SHP77 (cell line): ENCODE data around the gene RDH5.

Experiments used
- DNase-seq, 2 experiments: peaks; one replicate each; lab custom pipeline; 2025; lab: John Stamatoyannopoulos, UW

RDH5 gene, protein sequence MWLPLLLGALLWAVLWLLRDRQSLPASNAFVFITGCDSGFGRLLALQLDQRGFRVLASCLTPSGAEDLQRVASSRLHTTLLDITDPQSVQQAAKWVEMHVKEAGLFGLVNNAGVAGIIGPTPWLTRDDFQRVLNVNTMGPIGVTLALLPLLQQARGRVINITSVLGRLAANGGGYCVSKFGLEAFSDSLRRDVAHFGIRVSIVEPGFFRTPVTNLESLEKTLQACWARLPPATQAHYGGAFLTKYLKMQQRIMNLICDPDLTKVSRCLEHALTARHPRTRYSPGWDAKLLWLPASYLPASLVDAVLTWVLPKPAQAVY

DNA sequence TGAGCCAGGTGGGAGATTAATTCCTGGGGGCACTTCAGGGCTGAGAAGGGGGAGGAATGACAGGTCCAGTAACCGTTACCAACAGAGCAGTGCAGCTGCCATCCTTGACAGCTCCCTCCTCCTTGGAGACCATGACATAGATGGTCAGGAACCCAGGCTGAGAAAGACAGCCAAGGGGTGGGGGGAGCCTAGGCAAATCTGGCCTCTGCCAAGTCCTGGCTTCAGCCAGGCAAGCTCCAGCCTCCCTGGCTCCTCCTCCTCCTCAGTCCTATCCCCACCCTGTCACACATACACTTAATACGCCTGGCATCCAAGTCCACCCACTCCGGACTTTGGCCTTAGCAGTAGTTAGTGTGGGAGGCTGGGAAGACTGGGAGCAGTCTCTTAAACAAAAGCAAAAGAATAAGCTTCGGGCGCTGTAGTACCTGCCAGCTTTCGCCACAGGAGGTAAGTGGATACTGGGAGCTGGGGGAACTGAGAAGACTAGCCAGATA, at the start of gene RDH5:
RDH5 (plus strand) TSS at position 323 of the 494 bp plus-strand sequence. CDS start 792 bp downstream, outside the sequence.
- no peak for DNase-seq

DNA sequence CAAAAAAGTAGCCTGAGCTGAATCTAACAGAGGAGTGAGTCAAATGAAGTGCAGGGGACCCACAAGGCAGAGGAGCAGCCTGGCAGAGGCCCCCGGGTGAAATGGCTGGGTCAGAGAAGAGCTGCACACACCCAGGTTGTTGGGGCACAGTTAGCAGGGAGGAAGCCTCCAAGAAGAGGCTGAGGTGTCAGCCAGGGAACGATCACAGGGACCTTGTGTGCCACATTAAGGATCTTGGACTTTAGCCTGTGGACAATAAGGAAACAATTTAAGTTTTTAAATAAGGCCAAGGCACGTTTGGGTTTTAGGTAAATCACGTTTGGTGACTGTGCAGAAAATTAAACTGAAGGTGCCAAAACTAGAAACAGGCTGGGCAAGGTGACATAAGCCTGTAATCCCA, 48.4 kb upstream of the RDH5 start:
- DNase-seq, result no peak

DNA sequence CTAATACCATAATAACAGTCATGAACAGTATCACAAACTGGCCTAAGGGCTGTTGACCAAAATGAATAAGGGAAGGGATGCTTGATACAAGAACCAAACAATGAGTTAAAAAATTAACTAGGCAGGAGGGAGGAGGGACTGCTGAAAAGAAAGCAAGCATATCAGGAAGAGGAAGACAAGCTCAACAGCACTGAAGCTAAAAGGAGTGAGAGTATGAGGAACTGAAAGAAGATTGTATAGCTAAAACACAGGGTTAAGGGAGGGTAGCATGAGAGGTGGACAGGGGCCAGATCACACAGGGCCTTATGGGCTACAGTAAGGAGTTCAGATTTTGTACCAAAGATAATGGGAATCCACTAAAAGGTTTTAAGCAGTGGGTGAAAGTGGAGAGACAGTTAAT, 46.6 kb upstream of the RDH5 start:
- DNase-seq, result no peak

DNA sequence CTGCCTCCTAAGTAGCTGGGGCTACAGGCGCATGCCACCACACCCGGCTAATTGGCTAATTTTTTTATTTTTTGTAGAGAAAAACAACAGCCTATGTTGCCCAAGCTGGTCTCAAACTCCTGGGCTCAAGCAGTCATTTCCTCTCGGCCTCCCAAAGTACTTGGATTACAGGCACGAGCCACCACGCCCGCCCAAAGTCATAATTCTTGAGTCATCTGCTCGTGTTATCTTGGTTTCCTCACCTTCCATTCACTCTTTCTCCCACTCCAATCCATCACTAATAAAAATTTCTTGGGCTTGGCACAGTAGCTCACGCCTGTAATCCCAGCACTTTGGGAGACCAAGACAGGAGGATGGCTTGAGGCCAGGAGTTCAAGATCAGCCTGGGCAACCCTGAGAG, 44.5 kb upstream of the RDH5 start:
- DNase-seq, result no peak

DNA sequence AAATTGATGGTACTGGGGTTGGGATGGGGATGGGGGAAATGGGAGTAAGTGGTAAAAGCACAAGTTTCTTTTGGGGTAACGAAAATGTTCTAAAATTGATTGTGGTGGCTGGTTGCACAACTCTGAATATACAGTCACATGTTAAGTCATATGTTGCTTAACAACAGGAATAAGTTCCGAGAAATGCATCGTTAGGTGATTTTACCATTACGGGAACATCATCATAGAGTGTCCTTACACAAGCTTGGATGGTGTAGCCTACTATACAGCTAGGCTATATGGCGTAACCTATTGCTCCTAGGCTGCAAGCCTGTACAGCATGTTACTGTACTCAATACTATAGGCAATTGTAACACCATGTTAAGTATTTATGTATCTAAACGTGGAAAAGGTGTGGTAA, 43.5 kb upstream of the RDH5 start:
- DNase-seq, result no peak

DNA sequence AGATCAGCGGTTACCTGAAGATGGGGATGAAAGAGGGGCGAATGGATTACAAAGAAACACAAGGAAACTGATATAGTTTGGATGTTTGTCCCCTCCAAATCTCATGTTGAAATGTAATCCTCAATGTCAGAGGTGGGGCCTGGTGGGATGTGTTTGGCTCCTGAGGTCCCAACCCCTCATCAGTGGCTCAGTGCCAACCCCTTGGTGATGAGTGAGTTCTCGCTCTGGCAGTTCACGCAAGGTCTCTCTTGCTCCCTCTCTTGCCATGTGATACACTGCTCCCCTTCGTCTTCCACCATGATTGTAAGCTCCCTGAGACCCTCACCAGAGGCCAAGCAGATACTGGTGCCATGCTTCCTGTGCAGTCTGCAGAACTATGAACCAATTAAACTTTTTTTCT, 40.5 kb upstream of the RDH5 start:
- no peak for DNase-seq

DNA sequence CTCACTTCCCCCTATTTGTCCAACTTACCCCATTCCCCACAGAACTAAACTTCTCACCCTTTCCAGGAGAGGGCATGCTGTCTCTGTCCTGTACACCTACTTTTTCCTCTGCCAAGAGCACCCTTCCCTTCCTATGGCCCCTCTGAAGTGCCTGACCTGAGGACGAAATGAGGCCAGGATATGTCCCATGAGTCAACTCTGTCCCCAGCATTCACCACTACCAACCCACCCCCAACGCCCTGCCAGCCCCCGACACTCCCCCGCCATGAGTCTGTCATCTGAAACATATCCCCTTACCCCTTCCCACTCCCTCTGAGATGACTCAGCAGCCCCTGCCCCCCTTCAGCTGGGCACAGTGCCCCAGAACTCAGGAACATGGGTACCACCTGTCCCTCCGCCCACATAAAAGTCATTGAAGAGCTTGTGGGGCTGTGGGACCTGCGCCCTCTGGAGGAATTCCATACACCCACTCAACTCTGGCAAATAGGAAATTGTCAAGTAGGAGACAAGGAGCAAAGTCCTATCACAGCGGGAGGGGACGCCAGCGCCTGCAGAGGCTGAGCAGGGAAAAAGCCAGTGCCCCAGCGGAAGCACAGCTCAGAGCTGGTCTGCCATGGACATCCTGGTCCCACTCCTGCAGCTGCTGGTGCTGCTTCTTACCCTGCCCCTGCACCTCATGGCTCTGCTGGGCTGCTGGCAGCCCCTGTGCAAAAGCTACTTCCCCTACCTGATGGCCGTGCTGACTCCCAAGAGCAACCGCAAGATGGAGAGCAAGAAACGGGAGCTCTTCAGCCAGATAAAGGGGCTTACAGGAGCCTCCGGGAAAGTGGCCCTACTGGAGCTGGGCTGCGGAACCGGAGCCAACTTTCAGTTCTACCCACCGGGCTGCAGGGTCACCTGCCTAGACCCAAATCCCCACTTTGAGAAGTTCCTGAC, 38.8 kb upstream of the RDH5 start:
- peak; percentile 26 to 29 for DNase-seq

DNA sequence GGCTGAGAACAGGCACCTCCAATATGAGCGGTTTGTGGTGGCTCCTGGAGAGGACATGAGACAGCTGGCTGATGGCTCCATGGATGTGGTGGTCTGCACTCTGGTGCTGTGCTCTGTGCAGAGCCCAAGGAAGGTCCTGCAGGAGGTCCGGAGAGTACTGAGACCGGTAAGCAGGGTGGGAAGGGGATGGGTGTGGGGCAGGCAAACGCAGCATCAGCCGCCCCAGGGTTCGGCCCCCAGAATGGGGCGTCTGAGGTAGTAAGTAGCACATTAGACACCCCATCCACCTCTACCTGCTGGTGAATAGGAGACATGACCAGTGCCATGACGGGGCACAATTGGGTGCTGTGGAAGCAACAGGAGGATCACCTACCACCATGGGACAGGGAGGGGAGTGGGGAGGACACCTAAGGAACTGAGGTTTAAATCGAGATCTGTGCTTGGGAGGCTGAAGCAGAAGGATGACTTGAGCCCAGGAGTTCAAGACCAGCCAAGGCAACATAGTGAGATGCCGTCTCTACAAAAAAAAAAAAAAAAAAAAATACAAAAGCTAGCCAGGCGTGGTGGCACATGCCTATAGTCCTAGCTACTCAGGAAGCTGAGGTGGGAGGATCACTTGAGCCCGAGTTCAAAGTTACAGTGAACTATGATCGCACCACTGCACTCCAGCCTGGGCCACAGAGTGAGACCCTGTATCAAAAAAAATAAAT, 38.0 kb upstream of the RDH5 start:
- DNase-seq, result no peak

DNA sequence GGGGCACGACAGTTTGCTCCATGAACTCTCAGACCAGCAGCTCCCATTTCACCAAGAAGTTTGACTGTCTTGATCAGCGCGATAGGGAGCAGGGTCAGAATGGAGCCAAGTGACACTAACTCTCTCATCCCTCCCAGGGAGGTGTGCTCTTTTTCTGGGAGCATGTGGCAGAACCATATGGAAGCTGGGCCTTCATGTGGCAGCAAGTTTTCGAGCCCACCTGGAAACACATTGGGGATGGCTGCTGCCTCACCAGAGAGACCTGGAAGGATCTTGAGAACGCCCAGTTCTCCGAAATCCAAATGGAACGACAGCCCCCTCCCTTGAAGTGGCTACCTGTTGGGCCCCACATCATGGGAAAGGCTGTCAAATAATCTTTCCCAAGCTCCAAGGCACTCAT, 36.5 kb upstream of the RDH5 start:
- DNase-seq, result no peak

DNA sequence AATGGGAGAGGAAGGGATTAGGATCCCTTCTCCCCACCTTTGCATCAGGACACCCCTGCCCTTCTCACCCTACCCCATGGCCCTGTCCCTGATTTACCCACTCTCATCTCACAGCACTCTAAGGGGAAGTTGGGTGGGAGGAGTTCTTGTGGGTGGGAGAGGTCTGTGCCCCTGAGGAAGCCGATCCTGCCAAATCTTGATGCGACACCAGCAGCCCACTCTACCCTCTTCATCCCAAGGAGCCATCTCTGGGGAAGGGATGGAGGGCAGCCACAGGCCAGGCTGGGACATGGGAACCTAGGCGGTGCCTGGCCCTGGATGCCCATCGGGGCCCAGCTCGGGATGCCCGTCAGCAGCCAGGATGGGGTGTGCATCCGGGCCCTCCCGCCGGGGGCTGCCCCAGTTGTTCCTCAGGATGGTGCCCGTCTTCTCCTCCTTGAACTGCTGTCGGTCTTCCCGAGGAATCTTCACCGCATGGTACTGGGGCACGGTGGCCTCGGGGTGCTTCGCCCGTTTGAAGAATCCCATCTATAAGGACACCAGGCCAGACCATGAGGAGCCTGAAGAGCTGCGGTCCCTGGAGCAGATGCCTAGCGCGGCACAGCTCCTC, 35.3 kb upstream of the RDH5 start:
- DNase-seq, result no peak

DNA sequence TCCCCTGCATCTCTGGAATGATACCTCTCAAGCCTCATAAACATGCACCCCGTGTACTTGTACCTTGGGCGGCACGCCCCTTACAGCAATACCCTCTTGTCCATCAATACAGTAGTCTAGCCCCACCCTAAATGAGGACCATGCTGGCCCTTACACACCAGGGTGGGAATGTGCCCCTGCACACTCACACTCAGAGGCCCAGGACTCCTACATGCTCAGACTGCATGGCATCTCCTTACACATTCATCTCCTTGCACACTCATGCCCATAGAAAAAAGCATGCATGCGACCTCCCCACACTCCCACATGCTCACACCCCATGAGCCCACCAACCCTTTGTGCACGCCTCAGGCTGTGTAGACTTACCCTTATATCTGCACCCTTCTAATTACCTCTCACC, 34.5 kb upstream of the RDH5 start:
- no peak for DNase-seq

DNA sequence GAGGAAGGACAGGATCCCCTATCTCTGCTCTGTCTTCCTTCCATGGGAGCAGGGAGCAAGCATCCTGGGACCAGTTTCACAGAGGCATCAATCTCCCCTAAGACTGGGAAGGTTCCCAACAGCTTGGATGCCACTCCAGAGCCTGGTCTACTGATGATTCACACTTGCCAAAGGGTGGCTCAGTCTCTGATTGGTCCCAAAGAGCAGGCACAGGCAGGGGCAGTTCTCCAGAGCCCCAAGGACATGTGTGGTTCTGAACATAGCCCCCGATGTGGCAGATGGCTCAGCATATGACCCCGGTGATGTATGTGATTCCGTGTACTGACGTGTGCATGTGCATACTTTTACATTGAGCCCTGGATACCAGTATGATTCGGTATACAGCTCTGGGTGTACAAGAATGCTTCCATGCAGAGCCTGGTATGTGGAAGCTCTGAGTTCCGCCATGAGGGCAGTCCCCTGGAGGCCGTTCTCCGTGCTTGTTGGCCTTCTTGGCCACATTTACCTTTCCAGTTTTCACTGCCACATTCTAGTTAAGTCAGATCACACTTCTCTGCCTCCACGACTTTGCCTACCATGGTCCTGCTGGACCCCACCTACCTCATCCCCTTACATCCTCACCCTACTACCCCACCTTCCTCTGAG, 33.7 kb upstream of the RDH5 start:
- DNase-seq, result no peak

DNA sequence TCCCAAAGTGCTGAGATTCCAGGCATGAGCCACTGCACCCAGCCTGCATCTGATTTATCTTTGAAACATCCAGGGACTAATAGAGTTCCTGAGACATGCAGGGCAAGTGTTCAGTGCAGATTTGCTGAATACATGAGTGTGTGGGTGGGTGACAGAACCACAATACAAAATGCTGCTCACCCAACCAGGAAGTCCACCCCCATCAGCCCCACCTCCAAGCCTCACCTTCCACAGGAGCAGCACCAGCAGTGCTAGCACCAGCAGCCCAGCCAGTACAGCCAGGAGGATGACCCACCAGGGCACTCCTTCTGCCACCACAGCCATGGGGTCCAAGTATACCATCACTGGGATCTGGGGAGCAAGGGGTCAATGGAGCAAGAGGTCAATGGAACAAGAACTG, 32.4 kb upstream of the RDH5 start:
- no peak for DNase-seq

DNA sequence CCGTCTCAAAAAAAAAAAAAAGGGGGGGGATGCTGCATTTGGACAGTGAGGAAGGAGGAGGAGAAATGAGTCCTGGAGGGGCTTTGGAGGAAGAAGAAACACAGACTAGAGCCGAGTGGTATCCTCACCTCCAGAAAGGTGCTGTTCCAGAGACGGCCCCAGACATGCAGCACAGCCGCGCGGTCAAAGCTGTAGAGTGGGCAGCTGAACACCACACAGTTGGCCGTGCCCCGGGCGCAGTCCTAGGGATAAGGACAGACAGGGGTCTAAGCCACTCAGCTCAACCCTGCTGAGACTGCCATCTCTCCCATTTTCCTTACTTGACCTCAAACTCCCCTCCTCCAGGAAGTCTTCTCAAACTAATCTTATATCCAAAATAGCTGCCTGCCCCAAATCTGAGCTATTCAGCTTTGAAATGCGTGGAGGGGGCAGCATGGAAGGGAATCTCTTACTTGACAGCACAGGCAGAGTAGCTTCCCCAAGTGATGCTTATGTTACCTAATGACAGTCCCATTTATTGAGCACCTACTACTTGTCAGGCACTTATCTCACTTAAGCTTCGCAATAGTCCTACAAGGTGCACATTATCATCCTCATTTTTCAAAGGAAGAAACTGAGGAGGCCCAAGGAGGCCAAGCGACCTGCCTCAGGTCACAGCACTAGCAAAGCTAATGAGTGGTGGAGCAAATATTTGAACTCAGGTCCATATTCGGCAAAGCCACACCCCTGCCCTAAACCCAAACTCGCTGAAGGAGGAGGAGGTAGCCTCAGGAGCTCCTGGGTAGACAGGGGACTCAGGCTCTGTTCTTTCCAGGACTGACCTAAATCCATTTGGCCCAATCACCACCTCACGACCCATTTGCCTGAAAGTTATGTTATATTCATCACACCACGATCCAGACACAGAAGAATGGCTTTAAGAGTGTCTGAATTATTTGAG, 31.2 kb upstream of the RDH5 start:
- no peak for DNase-seq

DNA sequence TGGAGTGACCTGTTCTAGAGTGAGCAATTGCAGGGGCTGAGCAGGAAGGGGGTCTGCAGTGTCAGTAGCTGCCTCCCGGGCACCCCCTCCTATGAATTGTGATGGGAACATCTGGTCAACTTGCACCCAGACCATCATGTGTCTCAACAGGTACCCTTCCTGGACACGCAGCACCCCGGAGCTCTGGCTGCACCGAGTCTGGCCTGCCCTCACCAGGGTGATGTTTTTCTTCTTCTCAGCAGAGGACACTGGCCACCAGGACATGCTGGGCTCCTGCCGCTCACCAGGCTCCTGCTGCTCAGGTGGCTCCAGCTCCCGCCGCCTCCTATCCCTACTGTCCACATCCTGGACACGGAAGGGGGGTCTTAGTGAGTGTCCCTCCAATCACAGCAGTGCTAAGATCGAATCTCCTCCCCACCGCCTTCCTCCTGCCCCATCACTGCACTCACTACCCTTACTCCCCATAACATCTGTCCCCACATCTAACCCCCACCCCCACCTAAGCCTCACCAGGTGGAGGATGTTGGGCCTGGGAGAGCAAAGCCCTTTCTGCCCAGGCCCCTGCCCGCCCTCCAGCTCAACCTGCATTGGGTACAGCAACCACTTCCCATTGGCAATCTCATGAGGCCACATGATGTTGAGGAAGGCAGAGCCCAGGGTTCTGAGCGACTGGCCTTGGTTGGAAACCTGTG, 27.4 kb upstream of the RDH5 start:
- no peak for DNase-seq

DNA sequence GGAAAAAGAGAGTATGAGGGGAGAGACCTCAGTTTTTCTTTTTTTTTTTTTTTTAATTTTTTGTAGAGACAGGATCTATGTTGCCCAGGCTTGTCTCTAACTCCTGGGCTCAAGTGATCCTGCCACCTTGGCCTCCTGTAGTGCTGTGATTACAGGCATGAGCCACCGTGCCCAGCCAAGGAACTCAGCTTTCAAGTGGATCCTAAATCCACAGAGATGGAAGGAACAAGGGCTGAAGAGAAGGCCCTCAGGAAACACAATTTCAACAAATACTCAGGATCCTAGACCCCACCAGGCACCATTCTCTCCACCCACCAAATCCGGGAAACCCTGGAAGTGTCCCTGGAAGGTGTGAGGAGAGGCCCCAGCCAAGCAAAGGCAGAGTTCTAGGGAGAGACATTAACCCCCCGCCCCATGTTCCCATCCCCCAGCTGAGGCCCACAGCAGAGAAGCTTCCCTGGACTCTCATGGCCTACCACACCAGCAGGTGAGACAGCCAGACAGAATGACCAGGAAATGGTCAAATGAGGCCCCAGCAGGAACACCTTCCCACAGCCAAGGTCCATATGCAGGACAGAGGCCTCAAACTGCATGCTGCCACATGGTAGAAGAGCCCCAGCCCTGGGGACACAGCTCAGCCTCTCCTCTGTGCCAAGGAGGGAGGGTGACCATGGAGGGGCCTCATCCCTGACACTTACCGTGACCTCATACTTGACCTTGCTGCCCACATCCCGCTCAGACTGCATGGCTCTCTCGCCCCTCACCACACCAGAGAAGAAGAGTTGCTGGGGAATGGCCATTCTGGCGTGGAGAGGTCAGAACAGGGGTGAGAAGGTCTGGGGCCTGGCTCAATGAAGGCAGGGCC, 26.6 kb upstream of the RDH5 start:
- no peak for DNase-seq

DNA sequence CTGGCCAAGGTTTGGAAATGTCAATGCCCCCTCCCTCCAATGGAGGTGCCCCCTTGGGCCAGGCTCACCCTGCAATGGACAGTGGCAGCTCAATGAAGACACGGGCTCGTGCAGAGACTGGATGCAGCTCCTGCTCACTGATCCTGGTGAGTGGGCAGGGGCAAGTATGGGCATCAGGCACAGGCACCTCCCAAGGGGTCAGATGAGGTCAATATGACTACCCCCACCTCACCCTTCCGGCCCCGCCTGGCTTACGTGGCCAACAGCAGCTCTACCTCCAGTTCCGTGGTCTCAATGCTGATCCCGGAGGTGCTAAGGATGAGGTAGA, 26.0 kb upstream of the RDH5 start:
- DNase-seq, result no peak

DNA sequence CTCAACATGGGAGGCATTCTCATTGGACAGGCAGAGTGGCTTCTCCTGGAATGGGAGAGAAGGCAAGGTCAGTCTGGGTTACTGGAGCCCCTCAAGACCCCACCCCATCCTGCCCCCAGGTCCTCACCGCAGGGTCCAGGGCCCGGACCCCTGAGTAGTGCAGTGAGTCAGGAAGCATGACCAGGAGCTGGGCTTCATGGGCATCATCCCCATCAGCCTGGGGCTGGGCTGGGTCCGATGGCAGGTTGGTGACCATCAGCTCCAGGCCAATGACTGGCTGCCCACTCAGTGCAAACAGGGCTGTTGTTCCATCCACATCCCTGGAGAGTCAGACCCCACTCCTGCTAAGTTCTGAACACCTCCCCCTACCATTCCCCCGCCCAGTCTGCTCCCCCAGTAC, 25.5 kb upstream of the RDH5 start:
- no peak for DNase-seq

DNA sequence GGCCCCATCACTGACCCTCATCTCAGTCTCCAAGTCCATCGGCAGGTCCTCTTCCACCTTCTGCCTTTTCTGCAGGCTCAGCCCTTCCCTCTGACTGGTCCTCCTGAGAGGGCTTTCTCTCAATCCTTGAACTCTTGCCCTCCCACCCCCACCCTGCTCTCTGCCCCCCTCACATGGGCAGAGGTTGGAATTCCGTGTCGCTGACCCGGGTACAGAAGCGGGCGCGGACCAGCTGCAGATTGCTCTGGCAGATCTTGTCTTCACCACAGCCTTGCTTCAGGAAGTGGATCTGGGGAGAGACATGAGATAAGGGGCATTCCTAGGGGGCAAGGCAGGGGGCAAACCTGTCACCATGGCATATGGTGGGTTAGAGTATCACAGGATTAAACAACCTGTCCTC, 24.8 kb upstream of the RDH5 start:
- no peak for DNase-seq
